Subcutaneous adipose tissue (tissue), 4 donors: ENCODE measurements around the gene THAP6. TPM values are rescaled to one million over a fixed set of nuclear protein-coding genes. Genes with fewer than 3 reads are reported as not detected.

ENCODE experiments used
- total RNA-seq, 4 donors: library from RNA; depleted of rRNA; stranded (reverse); fragments of >200 nt; gene quantifications; one replicate each; pipeline ENCODE4 v1.1.0, GENCODE V29; 2016
- TF ChIP-seq, protein P1 (sequence below): fragments of 450-650 bp; IDR thresholded peaks from one replicate; pipeline ENCODE4 v1.5.1; 2016; ENCODE audit warnings: low read depth, mild to moderate bottlenecking, control low read depth, antibody characterized with exemption, moderate library complexity

The THAP6 gene
- total RNA-seq, 4 donors from 2014 or later: 25.3 to 33.3 (median 29.1) TPM

GRCh38 chr4:75511841-75512240, 2.4 kb upstream of the THAP6 start:
- TF ChIP-seq, protein P1, sequence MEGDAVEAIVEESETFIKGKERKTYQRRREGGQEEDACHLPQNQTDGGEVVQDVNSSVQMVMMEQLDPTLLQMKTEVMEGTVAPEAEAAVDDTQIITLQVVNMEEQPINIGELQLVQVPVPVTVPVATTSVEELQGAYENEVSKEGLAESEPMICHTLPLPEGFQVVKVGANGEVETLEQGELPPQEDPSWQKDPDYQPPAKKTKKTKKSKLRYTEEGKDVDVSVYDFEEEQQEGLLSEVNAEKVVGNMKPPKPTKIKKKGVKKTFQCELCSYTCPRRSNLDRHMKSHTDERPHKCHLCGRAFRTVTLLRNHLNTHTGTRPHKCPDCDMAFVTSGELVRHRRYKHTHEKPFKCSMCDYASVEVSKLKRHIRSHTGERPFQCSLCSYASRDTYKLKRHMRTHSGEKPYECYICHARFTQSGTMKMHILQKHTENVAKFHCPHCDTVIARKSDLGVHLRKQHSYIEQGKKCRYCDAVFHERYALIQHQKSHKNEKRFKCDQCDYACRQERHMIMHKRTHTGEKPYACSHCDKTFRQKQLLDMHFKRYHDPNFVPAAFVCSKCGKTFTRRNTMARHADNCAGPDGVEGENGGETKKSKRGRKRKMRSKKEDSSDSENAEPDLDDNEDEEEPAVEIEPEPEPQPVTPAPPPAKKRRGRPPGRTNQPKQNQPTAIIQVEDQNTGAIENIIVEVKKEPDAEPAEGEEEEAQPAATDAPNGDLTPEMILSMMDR: no peak

DNA sequence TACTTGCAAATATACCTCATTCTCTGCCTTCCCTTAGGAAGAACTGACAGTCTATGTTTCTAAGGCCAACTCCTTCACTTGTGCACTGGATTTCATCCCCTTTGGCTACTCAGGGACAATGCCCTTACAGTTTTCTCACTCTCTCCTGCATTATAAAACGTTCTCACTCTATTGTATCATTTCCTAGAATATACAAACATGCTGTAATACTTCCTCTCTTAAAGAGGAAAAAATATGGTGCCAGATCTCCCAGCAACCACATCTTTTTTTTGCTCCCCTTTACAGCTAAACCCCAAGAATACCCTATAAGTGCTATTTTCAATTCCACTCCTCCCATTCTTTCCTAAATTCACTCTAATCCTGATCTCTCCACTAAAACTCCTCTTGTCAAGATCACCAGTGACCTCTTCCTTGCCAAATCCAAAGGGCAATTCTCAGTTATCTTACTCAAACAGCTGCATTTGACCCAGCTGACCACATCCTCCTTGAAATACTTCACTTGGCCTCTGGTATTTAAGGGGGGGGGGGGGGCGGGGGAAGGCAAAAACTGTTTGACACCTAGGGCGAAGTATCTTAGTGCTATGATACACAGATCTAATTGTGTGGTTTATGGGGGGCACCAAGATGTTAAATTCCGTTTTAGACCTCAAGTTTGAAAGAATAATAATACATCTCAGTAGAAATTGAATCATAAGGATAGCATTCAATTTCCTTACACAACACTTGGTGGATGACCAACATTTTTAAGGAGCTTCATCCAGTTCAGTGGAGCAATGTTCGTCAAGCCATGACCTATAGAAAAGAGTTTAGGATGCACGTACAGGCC, 1.7 kb upstream of the THAP6 start:
- TF ChIP-seq, protein P1: no peak

DNA sequence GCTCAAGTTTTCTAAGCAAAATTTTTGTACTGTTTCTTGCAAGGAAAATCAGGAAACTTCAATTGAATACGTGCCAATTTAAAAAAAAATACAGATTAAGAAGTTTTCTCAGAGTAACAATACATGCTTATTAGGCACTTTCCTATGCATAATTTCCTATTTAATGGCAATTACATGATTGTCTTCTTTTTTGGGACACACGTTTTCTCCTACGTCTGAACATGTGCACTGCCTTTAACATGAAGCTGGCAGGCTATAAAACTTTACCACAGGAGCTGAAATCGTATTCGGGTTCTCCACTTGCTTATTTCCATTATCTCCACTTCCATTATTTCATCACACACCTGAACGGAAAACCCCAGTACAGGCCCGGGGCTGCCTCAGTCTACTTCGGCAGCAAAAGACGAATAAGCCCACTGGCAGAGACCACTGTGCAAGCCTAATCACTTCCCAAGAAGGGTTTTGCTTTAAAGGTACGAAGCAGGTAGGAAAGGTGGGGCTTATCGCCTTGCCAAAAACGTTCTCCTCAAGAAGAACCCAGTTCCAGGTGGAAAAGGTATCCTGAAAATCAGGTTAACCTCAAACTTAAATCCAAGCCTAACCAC, 645 bp upstream of the THAP6 start:
- TF ChIP-seq, protein P1: no peak

GRCh38 chr4:75514949-75515612, 808 bp downstream of the THAP6 start:
- TF ChIP-seq, protein P1: no peak

DNA sequence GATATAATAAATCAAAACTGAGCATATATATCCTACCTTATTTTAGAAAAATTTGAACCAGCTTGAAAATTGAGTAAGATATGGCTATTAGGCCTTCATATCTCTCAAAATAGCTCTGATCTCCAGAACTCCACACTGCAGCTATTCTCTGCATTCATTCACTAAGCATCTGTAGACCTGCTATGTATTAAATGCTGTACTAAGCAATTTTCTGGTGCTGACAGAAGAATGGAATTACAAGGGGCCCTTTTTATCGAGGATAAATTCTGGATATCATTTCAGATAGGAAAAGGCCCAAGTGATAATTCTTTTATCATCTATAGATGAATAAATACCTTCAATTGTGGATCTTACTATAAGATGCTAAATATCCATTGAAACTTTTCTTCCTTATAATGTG, 1.9 kb downstream of the THAP6 start:
- TF ChIP-seq, protein P1: no peak

DNA sequence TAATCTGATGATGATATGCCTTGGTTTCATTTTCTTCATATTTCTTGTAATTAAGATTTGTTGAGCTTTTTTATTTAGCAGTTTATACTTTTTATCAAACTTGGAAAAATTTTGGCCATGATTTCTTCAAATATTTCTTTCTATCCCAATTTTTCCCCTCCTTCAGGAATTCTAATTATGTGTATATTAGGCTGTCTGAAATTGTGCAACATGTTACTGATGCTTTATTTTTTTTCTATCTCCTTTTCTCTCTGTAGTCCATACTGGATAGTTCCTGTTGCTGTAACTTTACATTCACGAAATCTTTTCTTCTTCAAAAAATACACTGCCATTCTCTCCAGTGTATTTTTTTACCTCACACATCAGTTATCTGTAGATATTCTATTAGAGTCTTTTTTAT, 10.8 kb downstream of the THAP6 start:
- TF ChIP-seq, protein P1: no peak

DNA sequence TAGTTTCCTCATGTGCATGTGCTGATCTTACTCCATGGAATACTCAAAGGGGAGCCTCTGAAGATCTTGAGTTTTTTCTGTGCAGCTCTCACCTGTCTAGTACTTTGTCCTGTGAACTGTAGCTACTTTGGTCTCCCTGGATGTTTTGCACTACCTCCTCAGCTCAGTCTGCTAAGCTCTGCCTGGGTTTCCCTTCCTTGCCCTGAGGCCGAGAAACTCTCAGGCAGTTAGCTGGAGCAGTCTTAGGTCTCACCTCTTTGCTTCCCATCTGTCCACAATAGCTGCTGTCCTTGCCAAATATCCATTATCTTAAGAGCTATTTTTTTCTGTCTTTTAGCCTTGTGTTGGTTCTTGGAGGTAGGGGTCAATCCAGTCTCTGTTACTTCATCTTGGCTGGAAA, 11.6 kb downstream of the THAP6 start:
- TF ChIP-seq, protein P1: no peak
